ENCODE results near the gene VCAM1. TPM values are rescaled to one million over a fixed set of nuclear protein-coding genes. Genes with fewer than 3 reads are reported as not detected.
"Not testable (repeated sequence)": the region's sequence is repeated elsewhere in the genome, so short reads cannot be mapped to it uniquely, and the experiment has no call there.

The VCAM1 gene
- total RNA-seq, 1 experiment from 2014 or later, result 0.07 TPM

DNA sequence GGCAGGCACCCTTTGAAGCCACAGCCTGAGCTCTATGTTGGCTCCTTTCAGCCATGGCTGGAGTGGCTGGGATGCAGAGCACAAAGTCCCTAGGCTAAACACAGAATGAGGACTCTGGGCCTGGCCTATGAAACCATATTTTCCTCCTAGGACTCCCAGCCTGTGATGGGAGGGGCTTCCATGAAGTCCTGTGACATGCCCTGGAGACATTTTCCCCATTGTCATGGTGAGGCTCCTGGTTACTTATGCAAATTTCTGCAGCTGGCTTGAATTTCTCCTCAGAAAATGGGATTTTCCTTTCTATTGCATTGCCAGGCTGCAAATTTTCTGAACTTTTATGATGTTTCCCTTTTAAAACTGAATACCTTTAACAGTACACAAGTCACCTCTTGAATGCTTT lies 61.3 kb downstream of the VCAM1 start:
- peaks cover 5 to 6% of the 10 kb centered on the region in 2 experiments for H3K4me1 Mint-ChIP-seq
- Histone ChIP-seq H2BK12ac (ENCODE audit: insufficient read length, low read depth, low read length) (no peak overlapping the region), H3K27ac (ENCODE audit: insufficient read length, low read depth, low read length) (no peak overlapping the region), H3K9me3 (ENCODE audit: control insufficient read depth, low read depth, low read length) (peaks cover 7% of the 10 kb centered on the region), H2BK120ac (ENCODE audit: low read depth, low read length, poor library complexity, severe bottlenecking) (no peak overlapping the region), H3K23ac (ENCODE audit: insufficient read length, low read depth, low read length) (no peak overlapping the region), H3K27me3 (ENCODE audit: insufficient read depth, low read length) (no peaks in the 10 kb centered on the region), H2BK5ac (ENCODE audit: insufficient read length, low read length) (no peak overlapping the region), H4K8ac (replicated peaks; ENCODE audit: insufficient read length, low read depth, low read length) (no peak overlapping the region), H4K5ac (ENCODE audit: insufficient read length, low read depth, low read length) (no peak overlapping the region), H3T11ph (ENCODE audit: low read length) (no peak overlapping the region), H3K4me2 (ENCODE audit: insufficient read depth, insufficient read length, low read length) (no peak overlapping the region), H4K91ac (ENCODE audit: insufficient read length, low read depth, low read length) (no peak overlapping the region), H2AK5ac (ENCODE audit: insufficient read length, low read length) (no peak overlapping the region), H3K4me1 (ENCODE audit: insufficient read depth, low read length) (no peaks in the 10 kb centered on the region), H3K79me1 (ENCODE audit: insufficient read depth, low read depth, low read length, poor library complexity, severe bottlenecking) (no peaks in the 10 kb centered on the region), H3K79me2 (ENCODE audit: insufficient read depth, low read length) (no peaks in the 10 kb centered on the region), H3K9ac (ENCODE audit: extremely low read depth, insufficient read length, low read length) (no peak overlapping the region), H3K18ac (ENCODE audit: insufficient read length, low read depth, low read length) (no peak overlapping the region), H2AFZ (ENCODE audit: low read length) (no peak overlapping the region), H3K23me2 (ENCODE audit: insufficient read length, low read depth, low read length, poor library complexity, severe bottlenecking) (no peaks in the 10 kb centered on the region), H3K56ac (ENCODE audit: insufficient read length, low read depth, low read length) (no peak overlapping the region), H3K4ac (ENCODE audit: low read depth, low read length) (no peak overlapping the region), H2BK20ac (ENCODE audit: low read depth, low read length, poor library complexity, severe bottlenecking) (no peak overlapping the region), H3K14ac (ENCODE audit: insufficient read depth, low read length) (no peak overlapping the region), H2BK15ac (ENCODE audit: low read depth, low read length) (no peak overlapping the region), H4K20me1 (ENCODE audit: control insufficient read depth, insufficient read depth, insufficient read length) (no peaks in the 10 kb centered on the region)
- no peak overlapping the region for H3K4me3 Mint-ChIP-seq
- H3K36me3 Mint-ChIP-seq (ENCODE audit: insufficient read depth in 1 of 3, low read depth in 3 of 3), result peaks cover 9 to 21% (median 13%) of the 10 kb centered on the region in 3 experiments; a peak in 6 of 7 replicates
- H3K27me3 Mint-ChIP-seq (ENCODE audit: low read depth), result no peaks in the 10 kb centered on the region
- no peak overlapping the region for H3K27ac Mint-ChIP-seq
- no peak for DNase-seq
- TF ChIP-seq, protein P1, sequence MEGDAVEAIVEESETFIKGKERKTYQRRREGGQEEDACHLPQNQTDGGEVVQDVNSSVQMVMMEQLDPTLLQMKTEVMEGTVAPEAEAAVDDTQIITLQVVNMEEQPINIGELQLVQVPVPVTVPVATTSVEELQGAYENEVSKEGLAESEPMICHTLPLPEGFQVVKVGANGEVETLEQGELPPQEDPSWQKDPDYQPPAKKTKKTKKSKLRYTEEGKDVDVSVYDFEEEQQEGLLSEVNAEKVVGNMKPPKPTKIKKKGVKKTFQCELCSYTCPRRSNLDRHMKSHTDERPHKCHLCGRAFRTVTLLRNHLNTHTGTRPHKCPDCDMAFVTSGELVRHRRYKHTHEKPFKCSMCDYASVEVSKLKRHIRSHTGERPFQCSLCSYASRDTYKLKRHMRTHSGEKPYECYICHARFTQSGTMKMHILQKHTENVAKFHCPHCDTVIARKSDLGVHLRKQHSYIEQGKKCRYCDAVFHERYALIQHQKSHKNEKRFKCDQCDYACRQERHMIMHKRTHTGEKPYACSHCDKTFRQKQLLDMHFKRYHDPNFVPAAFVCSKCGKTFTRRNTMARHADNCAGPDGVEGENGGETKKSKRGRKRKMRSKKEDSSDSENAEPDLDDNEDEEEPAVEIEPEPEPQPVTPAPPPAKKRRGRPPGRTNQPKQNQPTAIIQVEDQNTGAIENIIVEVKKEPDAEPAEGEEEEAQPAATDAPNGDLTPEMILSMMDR (conservative IDR thresholded peaks at IDR 0.05), result no peak
- peaks cover 15 to 21% of the 10 kb centered on the region in 2 experiments for H3K9me3 Mint-ChIP-seq

DNA sequence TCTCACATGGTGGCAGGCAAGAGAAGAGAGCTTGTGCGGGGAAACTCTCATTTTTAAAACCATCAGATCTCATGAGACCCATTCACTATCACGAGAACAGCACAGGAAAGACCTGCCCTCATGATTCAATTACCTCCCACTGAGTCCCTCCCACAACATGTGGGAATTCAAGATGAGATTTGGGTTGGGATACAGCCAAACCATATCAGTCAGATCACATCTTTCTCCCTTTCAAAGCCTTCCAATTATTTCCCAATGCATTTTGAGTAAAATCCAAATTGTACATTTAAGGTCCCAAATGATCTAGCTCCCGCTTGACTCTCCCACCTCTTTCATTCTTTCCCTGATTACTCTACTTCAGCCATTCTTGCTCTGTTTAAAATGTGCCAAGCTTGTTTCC lies 62.2 kb downstream of the VCAM1 start:
- not testable (repeated sequence) for H3K4me3 Mint-ChIP-seq; H4K5ac ChIP-seq (ENCODE audit: insufficient read length, low read depth, low read length); H3K14ac ChIP-seq (ENCODE audit: insufficient read depth, low read length); H2BK12ac ChIP-seq (ENCODE audit: insufficient read length, low read depth, low read length); H2BK120ac ChIP-seq (ENCODE audit: low read depth, low read length, poor library complexity, severe bottlenecking); H3K27me3 ChIP-seq (ENCODE audit: insufficient read depth, low read length); H3K79me2 ChIP-seq (ENCODE audit: insufficient read depth, low read length); H3K27ac ChIP-seq (ENCODE audit: insufficient read length, low read depth, low read length); H4K20me1 ChIP-seq (ENCODE audit: control insufficient read depth, insufficient read depth, insufficient read length); H2BK15ac ChIP-seq (ENCODE audit: low read depth, low read length); H3T11ph ChIP-seq (ENCODE audit: low read length); H3K9ac ChIP-seq (ENCODE audit: extremely low read depth, insufficient read length, low read length); H3K4me1 ChIP-seq (ENCODE audit: insufficient read depth, low read length); DNase-seq; H3K9me3 ChIP-seq (ENCODE audit: control insufficient read depth, low read depth, low read length); H4K8ac ChIP-seq (replicated peaks; ENCODE audit: insufficient read length, low read depth, low read length); H3K27ac Mint-ChIP-seq; H4K91ac ChIP-seq (ENCODE audit: insufficient read length, low read depth, low read length); H2AFZ ChIP-seq (ENCODE audit: low read length); H3K23ac ChIP-seq (ENCODE audit: insufficient read length, low read depth, low read length); H3K27me3 Mint-ChIP-seq (ENCODE audit: low read depth); H3K56ac ChIP-seq (ENCODE audit: insufficient read length, low read depth, low read length); H3K23me2 ChIP-seq (ENCODE audit: insufficient read length, low read depth, low read length, poor library complexity, severe bottlenecking); H3K18ac ChIP-seq (ENCODE audit: insufficient read length, low read depth, low read length); H2BK5ac ChIP-seq (ENCODE audit: insufficient read length, low read length); H2AK5ac ChIP-seq (ENCODE audit: insufficient read length, low read length); H3K79me1 ChIP-seq (ENCODE audit: insufficient read depth, low read depth, low read length, poor library complexity, severe bottlenecking); H3K4me2 ChIP-seq (ENCODE audit: insufficient read depth, insufficient read length, low read length); H2BK20ac ChIP-seq (ENCODE audit: low read depth, low read length, poor library complexity, severe bottlenecking); H3K4me1 Mint-ChIP-seq; H3K4ac ChIP-seq (ENCODE audit: low read depth, low read length)
- no CpG with 5 or more reads among the region's 3 CpGs for WGBS (ENCODE audit: extremely low coverage, insufficient read length, low lambda C conversion rate)
- Mint-ChIP-seq H3K36me3 (ENCODE audit: insufficient read depth in 1 of 3, low read depth in 3 of 3) (peaks cover 9 to 21% (median 13%) of the 10 kb centered on the region in 3 experiments; a peak in 6 of 7 replicates), H3K9me3 (peaks cover 15 to 21% of the 10 kb centered on the region in 2 experiments)
